Trophoblast cell (in vitro differentiated cells and primary cell): ENCODE measurements around the gene S100A9.
"Not testable (repeated sequence)": the region's sequence is repeated elsewhere in the genome, so short reads cannot be mapped to it uniquely, and the experiment has no call there.

Experiments
- DNase-seq, 2 donors: peaks; one replicate each; pipeline ENCODE4 v3.0.0-alpha.2; 2016
- H2AFZ ChIP-seq: 2 replicates; pipeline ENCODE4 v1.6.1; 2013; ENCODE audit warnings: low read length, moderate library complexity, mild to moderate bottlenecking; ENCODE audit not compliant: insufficient read depth, poor library complexity
- H2AK5ac ChIP-seq: 2 replicates; pipeline ENCODE4 v1.6.1; 2013; ENCODE audit warnings: mild to moderate bottlenecking, low read length
- H2BK120ac ChIP-seq: 2 replicates; pipeline ENCODE4 v1.6.1; 2013; ENCODE audit warnings: low read length, mild to moderate bottlenecking, moderate library complexity; ENCODE audit not compliant: insufficient read depth, poor library complexity
- H2BK12ac ChIP-seq: 2 replicates; pipeline ENCODE4 v1.6.1; 2013; ENCODE audit warnings: mild to moderate bottlenecking, low read length, moderate library complexity
- H2BK5ac ChIP-seq: 2 replicates; pipeline ENCODE4 v1.6.1; 2013; ENCODE audit warnings: low read length, low read depth, moderate library complexity, mild to moderate bottlenecking; ENCODE audit not compliant: poor library complexity
- H3K14ac ChIP-seq: 2 replicates; pipeline ENCODE4 v1.6.1; 2013; ENCODE audit warnings: mild to moderate bottlenecking, low read length
- H3K18ac ChIP-seq: 2 replicates; pipeline ENCODE4 v1.6.1; 2013; ENCODE audit warnings: mild to moderate bottlenecking, low read length
- H3K23ac ChIP-seq: 2 replicates; pipeline ENCODE4 v1.6.1; 2013; ENCODE audit warnings: low read length
- H3K27ac ChIP-seq: 2 replicates; pipeline ENCODE4 v1.5.1; 2013; ENCODE audit warnings: low read depth, mild to moderate bottlenecking, inconsistent platforms, low read length, moderate library complexity
- H3K27me3 ChIP-seq: 2 replicates; pipeline ENCODE4 v1.6.1; 2013; ENCODE audit warnings: inconsistent platforms, mild to moderate bottlenecking, low read length, moderate library complexity; ENCODE audit not compliant: insufficient read depth
- H3K36me3 ChIP-seq, 2 experiments: 1 replicate in 1 of 2; 2 replicates in 1 of 2; pipeline ENCODE4 v1.6.1; 2013; ENCODE audit warnings: low read length in 2 of 2, mild to moderate bottlenecking in 2 of 2, moderate library complexity in 1 of 2; ENCODE audit not compliant: insufficient read depth in 2 of 2, control insufficient read depth in 1 of 2
- H3K4ac ChIP-seq: 2 replicates; pipeline ENCODE4 v1.6.1; 2013; ENCODE audit warnings: low read depth, mild to moderate bottlenecking, low read length, moderate library complexity
- H3K4me1 ChIP-seq, 2 experiments: 1 replicate in 1 of 2; 2 replicates in 1 of 2; pipeline ENCODE4 v1.6.1; 2013; ENCODE audit warnings: low read length in 2 of 2, mild to moderate bottlenecking in 2 of 2, moderate library complexity in 1 of 2; ENCODE audit not compliant: insufficient read depth in 2 of 2, control insufficient read depth in 1 of 2
- H3K4me2 ChIP-seq: 2 replicates; pipeline ENCODE4 v1.6.1; 2013; ENCODE audit warnings: inconsistent platforms, mild to moderate bottlenecking, low read length, moderate library complexity
- H3K4me3 ChIP-seq: 2 replicates; pipeline ENCODE4 v1.5.1; 2013; ENCODE audit warnings: mild to moderate bottlenecking, low read depth, low read length, inconsistent platforms
- H3K79me1 ChIP-seq: one replicate; pipeline ENCODE4 v1.6.1; 2013; ENCODE audit warnings: low read length
- H3K79me2 ChIP-seq: 2 replicates; pipeline ENCODE4 v1.6.1; 2013; ENCODE audit warnings: low read length, mild to moderate bottlenecking; ENCODE audit not compliant: control insufficient read depth, insufficient read depth, poor library complexity
- H3K9ac ChIP-seq: 2 replicates; pipeline ENCODE4 v1.6.1; 2013; ENCODE audit warnings: mild to moderate bottlenecking, low read length
- H3K9me3 ChIP-seq: 2 replicates; pipeline ENCODE4 v1.6.1; 2013; ENCODE audit warnings: low read depth, mild to moderate bottlenecking, control low read depth, inconsistent platforms, low read length; ENCODE audit not compliant: insufficient read depth
- H4K12ac ChIP-seq: 2 replicates; pipeline ENCODE4 v1.6.1; 2013; ENCODE audit warnings: low read depth, mild to moderate bottlenecking, low read length, moderate library complexity
- H4K8ac ChIP-seq: 2 replicates; pipeline ENCODE4 v1.6.1; 2013; ENCODE audit warnings: low read depth, mild to moderate bottlenecking, low read length, moderate library complexity
- H4K91ac ChIP-seq: one replicate; pipeline ENCODE4 v1.6.1; 2013; ENCODE audit warnings: low read depth, mild to moderate bottlenecking, low read length, moderate library complexity
- WGBS: extraction: QIAGEN DNeasy Blood & Tissue Kit; methylation state at CpG from one replicate; pipeline ENCODE4 v1.1.7; 2013; ENCODE audit warnings: missing lambda C conversion rate; ENCODE audit not compliant: insufficient read length, insufficient coverage; ENCODE audit errors: extremely low coverage; 5-methylcytosine and 5-hydroxymethylcytosine counted together

Gene S100A9

DNA sequence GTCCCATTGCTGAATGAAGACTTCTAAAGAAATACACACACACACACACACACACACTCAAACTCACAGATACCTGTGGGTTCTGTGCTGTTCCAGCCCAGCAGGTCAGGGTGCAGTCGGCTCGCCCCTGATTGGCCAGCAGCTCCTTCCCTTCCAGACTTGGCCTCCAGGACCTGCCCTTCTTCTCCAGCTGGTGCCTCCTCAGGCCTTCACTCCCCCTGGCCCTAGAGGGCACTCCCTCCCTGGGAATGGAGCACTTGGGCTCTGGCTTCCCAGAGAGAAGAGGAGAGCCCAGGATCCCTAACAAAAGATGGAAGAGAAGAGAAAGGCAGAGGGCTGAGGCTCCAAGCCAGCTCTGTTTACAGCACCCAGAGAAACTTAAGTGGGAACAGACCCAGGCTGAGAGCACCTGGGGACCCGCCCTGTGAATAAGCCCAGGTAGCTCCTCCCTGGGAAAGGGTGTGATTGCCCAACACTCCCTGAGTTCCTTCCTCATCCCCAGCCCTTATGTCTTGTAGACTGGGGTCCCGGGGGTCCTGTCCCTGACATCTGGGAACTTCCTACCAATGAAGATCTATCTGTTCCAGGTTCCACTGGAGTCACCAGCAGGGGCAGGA lies 45.0 kb upstream of the S100A9 start, which contains the start of gene PGLYRP3:
TSS of gene PGLYRP3 (minus strand) at position 383 of the 617 bp plus-strand sequence. CDS start 2,287 bp downstream, outside the sequence.
- no peak within 1 kb of the TSS for H2BK120ac ChIP-seq
- no peak within 1 kb of the TSS for H3K4me3 ChIP-seq
- no peak for DNase-seq
- H3K9ac ChIP-seq, result no peak within 1 kb of the TSS
- WGBS, result no CpG with 5 or more reads among the region's 4 CpGs
- no peak within 1 kb of the TSS for H4K12ac ChIP-seq
- no peak within 1 kb of the TSS for H3K23ac ChIP-seq
- H3K79me1 ChIP-seq, result no peaks in the 10 kb centered on the region
- H4K91ac ChIP-seq, result no peak within 1 kb of the TSS
- H2AFZ ChIP-seq, result no peak within 1 kb of the TSS
- H3K18ac ChIP-seq, result no peak within 1 kb of the TSS
- H3K4me2 ChIP-seq, result no peak within 1 kb of the TSS
- no peaks in the 10 kb centered on the region for H3K36me3 ChIP-seq
- no peaks in the 10 kb centered on the region for H3K27me3 ChIP-seq
- no peak within 1 kb of the TSS for H4K8ac ChIP-seq
- H2BK12ac ChIP-seq, result no peak within 1 kb of the TSS
- H3K27ac ChIP-seq, result no peak within 1 kb of the TSS
- no peaks in the 10 kb centered on the region for H3K4me1 ChIP-seq
- H2AK5ac ChIP-seq, result no peak within 1 kb of the TSS
- H3K14ac ChIP-seq, result no peak within 1 kb of the TSS
- no peak within 1 kb of the TSS for H3K4ac ChIP-seq
- H3K79me2 ChIP-seq, result no peaks in the 10 kb centered on the region
- H3K9me3 ChIP-seq, result no peaks in the 10 kb centered on the region
- no peak within 1 kb of the TSS for H2BK5ac ChIP-seq

DNA sequence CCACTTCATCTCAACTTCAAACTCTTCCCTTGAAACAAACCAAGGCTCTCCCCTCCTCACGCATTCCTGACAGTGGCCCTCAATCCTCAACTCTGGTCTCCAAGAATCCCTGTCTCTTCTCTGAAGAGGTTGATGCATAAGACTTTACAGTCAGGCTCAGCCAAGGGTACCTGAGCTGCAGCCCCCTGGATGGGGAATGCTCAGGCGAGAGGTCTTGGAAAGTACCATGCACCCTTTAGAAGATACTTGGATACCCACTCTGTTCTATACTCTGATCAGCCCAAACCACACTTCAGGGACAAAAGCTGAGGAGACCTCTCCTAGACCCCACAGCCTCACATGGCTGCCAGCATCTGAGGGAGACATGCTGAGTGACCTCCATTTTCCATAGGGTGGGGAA lies 44.4 kb upstream of the S100A9 start:
- H2BK12ac ChIP-seq, result no peak overlapping the region
- H3K4ac ChIP-seq, result no peak overlapping the region
- no peak overlapping the region for H3K9ac ChIP-seq
- no peak overlapping the region for H4K12ac ChIP-seq
- H3K79me2 ChIP-seq, result no peaks in the 10 kb centered on the region
- H3K36me3 ChIP-seq, result no peaks in the 10 kb centered on the region
- H2BK120ac ChIP-seq, result no peak overlapping the region
- no peak overlapping the region for H2AFZ ChIP-seq
- H3K14ac ChIP-seq, result no peak overlapping the region
- H2AK5ac ChIP-seq, result no peak overlapping the region
- no peaks in the 10 kb centered on the region for H3K79me1 ChIP-seq
- H4K8ac ChIP-seq, result no peak overlapping the region
- no peaks in the 10 kb centered on the region for H3K27me3 ChIP-seq
- no peak overlapping the region for H3K4me2 ChIP-seq
- no peak overlapping the region for H2BK5ac ChIP-seq
- WGBS, result no CpG with 5 or more reads among the region's 2 CpGs
- no peak overlapping the region for H3K27ac ChIP-seq
- no peak overlapping the region for H3K4me3 ChIP-seq
- no peak overlapping the region for H3K18ac ChIP-seq
- no peaks in the 10 kb centered on the region for H3K4me1 ChIP-seq
- no peak for DNase-seq
- H4K91ac ChIP-seq, result no peak overlapping the region
- no peaks in the 10 kb centered on the region for H3K9me3 ChIP-seq
- no peak overlapping the region for H3K23ac ChIP-seq

DNA sequence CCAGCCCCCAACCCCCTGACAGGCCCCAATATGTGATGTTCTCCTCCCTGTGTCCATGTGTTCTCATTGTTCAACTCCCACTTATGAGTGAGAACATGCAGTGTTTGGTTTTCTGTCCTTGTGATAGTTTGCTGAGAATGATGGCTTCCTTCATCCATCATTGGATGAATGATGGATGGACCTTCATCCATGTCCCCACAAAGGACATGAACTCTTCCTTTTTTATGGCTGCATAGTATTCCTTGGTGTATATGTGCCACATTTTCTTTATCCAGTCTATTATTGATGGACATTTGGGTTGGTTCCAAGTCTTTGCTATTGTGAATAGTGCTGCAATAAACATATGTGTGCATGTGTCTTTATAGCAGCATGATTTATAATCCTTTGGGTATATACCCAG lies 43.3 kb upstream of the S100A9 start:
- DNase-seq, H4K8ac ChIP-seq, H3K9ac ChIP-seq, H3K18ac ChIP-seq, H3K79me2 ChIP-seq, H3K14ac ChIP-seq, H2BK120ac ChIP-seq, H2AK5ac ChIP-seq, H4K12ac ChIP-seq, H3K4me2 ChIP-seq, H3K23ac ChIP-seq, H3K27me3 ChIP-seq, H3K4ac ChIP-seq, H3K4me1 ChIP-seq, H3K27ac ChIP-seq, H3K79me1 ChIP-seq, H3K36me3 ChIP-seq, H3K9me3 ChIP-seq, H3K4me3 ChIP-seq, H4K91ac ChIP-seq, H2AFZ ChIP-seq, H2BK12ac ChIP-seq, H2BK5ac ChIP-seq: not testable (repeated sequence)

DNA sequence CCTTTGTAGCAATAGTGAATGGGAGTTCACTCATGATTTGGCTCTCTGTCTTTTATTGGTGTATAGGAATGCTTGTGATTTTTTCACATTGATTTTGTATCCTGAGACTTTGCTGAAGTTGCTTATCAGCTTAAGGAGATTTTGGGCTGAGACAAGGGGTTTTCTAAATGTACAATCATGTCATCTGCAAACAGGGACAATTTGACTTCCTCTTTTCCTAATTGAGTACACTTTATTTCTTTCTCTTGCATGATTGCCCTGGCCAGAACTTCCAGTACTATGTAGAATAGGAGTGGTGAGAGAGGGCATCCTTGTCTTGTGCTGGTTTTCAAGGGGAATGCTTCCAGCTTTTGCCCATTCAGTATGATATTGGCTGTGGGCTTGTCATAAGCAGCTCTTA lies 41.6 kb upstream of the S100A9 start:
- not testable (repeated sequence) for H3K4me1 ChIP-seq, H3K9me3 ChIP-seq, H3K27ac ChIP-seq, H3K79me1 ChIP-seq, H3K23ac ChIP-seq, H3K9ac ChIP-seq, H2BK120ac ChIP-seq, DNase-seq, H3K27me3 ChIP-seq, H4K91ac ChIP-seq, H3K4me3 ChIP-seq, H4K12ac ChIP-seq, H3K14ac ChIP-seq, H2BK12ac ChIP-seq, H3K36me3 ChIP-seq, H3K79me2 ChIP-seq, H3K18ac ChIP-seq, H4K8ac ChIP-seq, H2AK5ac ChIP-seq, H3K4ac ChIP-seq, H2AFZ ChIP-seq, H2BK5ac ChIP-seq, H3K4me2 ChIP-seq
